Measurements from ENCODE around the gene PJA1. TPM values are rescaled to one million over a fixed set of nuclear protein-coding genes. Genes with fewer than 3 reads are reported as not detected.
A peak's percentile ranks its signal among the peaks of the same experiment; 100 is the strongest.

The PJA1 gene
- polyA plus RNA-seq, 1 of the 3 experiments (the other 2 are of a cell fraction), result 16.5 TPM

- TF ChIP-seq PBX3 (IDR thresholded peaks at IDR 0.05) (no peak), MAX (IDR thresholded peaks at IDR 0.05; ENCODE audit: low read depth) (no peak)
Observed at GRCh38 chrX:69143530-69143929, 21.7 kb downstream of the PJA1 start (continued).

- DNase-seq, result peak; percentile 82
- Histone ChIP-seq H3K9ac (no peak overlapping the region), H3K9me3 (no peaks in the 10 kb centered on the region), H3F3A (replicated peaks; ENCODE audit: insufficient read depth) (no peaks in the 10 kb centered on the region), H3K4me1 (ENCODE audit: control insufficient read depth in 1 of 2, insufficient read depth in 2 of 2, low read depth in 1 of 2, low read length in 1 of 2) (peaks cover 0 to 29% of the 10 kb centered on the region in 2 experiments; a peak in 1 of 4 replicates), H4K20me1 (ENCODE audit: insufficient read depth) (no peaks in the 10 kb centered on the region), H3K79me2 (ENCODE audit: insufficient read depth) (no peaks in the 10 kb centered on the region), H3K27ac (ENCODE audit: low read depth in 2 of 2, low read length in 1 of 2) (peak overlapping the region in 1 of 2 experiments; percentile 74; a peak in 1 of 4 replicates), H3K4me3 (ENCODE audit: low read depth in 2 of 2, low read length in 1 of 2) (no peak overlapping the region), H3K4me2 (no peak overlapping the region), H2AFZ (ENCODE audit: low read depth) (no peak overlapping the region), H3K36me3 (replicated peaks in 1 of 2; ENCODE audit: control insufficient read depth in 1 of 2, insufficient read depth in 2 of 2, low read length in 1 of 2) (no peaks in the 10 kb centered on the region), H3K9me2 (no peaks in the 10 kb centered on the region), H3K27me3 (ENCODE audit: insufficient read depth) (peaks cover 4% of the 10 kb centered on the region; the same call in 1 of the 2 replicates)
- TF ChIP-seq CHD2 (IDR thresholded peaks at IDR 0.05; ENCODE audit: low read length, partially characterized antibody), result peak; percentile 36
- 0 out of 2 replicates have a peak, but pooled peaks have one; percentile 13 for TF ChIP-seq MXI1 (IDR thresholded peaks at IDR 0.05; ENCODE audit: low read depth, low read length)
- TF ChIP-seq FOXJ3 (CRISPR knock-in tag; IDR thresholded peaks at IDR 0.05), result no peak
- CTCF ChIA-PET, result interaction anchor here (1.1 to 2.3 kb wide), 3 partner anchors 15 to 315 kb away, joined by 4 to 7 read pairs (median 5); no protein-coding TSS in a partner anchor
- POLR2A ChIA-PET, result no interaction called here
- 57% methylated on average over 6 of the region's 12 CpGs for WGBS (ENCODE audit: low lambda C conversion rate)
Observed at GRCh38 chrX:69142788-69143469, 22.3 kb downstream of the PJA1 start.

- TF ChIP-seq USF2 (IDR thresholded peaks at IDR 0.05; ENCODE audit: borderline replicate concordance, low read depth, low read length) (no peak), TCF12 (IDR thresholded peaks at IDR 0.05) (no peak)
- POLR2A ChIA-PET, result interaction anchor here (1.0 to 1.2 kb wide), 2 partner anchors 12 to 312 kb away, joined by 3 read pairs; partner anchors contain the start of gene EFNB1
- Histone ChIP-seq H3K4me3 (ENCODE audit: low read depth in 2 of 2, low read length in 1 of 2) (no peak overlapping the region), H3K27ac (ENCODE audit: low read depth in 2 of 2, low read length in 1 of 2) (no peak overlapping the region), H3K4me1 (ENCODE audit: control insufficient read depth in 1 of 2, insufficient read depth in 2 of 2, low read depth in 1 of 2, low read length in 1 of 2) (peaks cover 0 to 37% of the 10 kb centered on the region in 2 experiments; a peak in 1 of 4 replicates), H3K36me3 (replicated peaks in 1 of 2; ENCODE audit: control insufficient read depth in 1 of 2, insufficient read depth in 2 of 2, low read length in 1 of 2) (no peaks in the 10 kb centered on the region), H3K4me2 (no peak overlapping the region), H2AFZ (ENCODE audit: low read depth) (no peak overlapping the region), H3K9me3 (no peaks in the 10 kb centered on the region), H3F3A (replicated peaks; ENCODE audit: insufficient read depth) (no peaks in the 10 kb centered on the region), H3K9ac (no peak overlapping the region), H4K20me1 (ENCODE audit: insufficient read depth) (no peaks in the 10 kb centered on the region), H3K27me3 (ENCODE audit: insufficient read depth) (peaks cover 10% of the 10 kb centered on the region; the same call in 1 of the 2 replicates), H3K9me2 (no peaks in the 10 kb centered on the region), H3K79me2 (ENCODE audit: insufficient read depth) (no peaks in the 10 kb centered on the region)
- DNase-seq, result no peak
- CTCF ChIA-PET, result interaction anchor here (0.7 kb wide), 1 partner anchor 17 kb away, joined by 5 read pairs; no protein-coding TSS in a partner anchor
- 36% methylated on average over 5 of the region's 5 CpGs for WGBS (ENCODE audit: low lambda C conversion rate)
Observed at GRCh38 chrX:69140837-69141236, 24.4 kb downstream of the PJA1 start.
